Subcutaneous abdominal adipose tissue (tissue), 5 donors: Measurements from ENCODE around the gene ACTL7B.
A peak's percentile ranks its signal among the peaks of the same experiment; 100 is the strongest.
"Not testable (repeated sequence)": the region's sequence is repeated elsewhere in the genome, so short reads cannot be mapped to it uniquely, and the experiment has no call there.

Source experiments
- H3K27ac ChIP-seq: one replicate; pipeline ENCODE4 v1.7.0; 2013; ENCODE audit warnings: low read depth, mild to moderate bottlenecking, inconsistent platforms, low read length, moderate library complexity
- H3K27me3 ChIP-seq, 5 donors: one replicate each; pipeline ENCODE4 v1.7.0; 2013; ENCODE audit warnings: low read length in 5 of 5, inconsistent platforms in 1 of 5; ENCODE audit not compliant: control insufficient read depth in 5 of 5, insufficient read depth in 4 of 5
- H3K36me3 ChIP-seq, 5 donors: one replicate each; pipeline ENCODE4 v1.7.0; 2013; ENCODE audit warnings: low read length in 5 of 5; ENCODE audit not compliant: control insufficient read depth in 5 of 5, insufficient read depth in 5 of 5
- H3K4me1 ChIP-seq, 5 donors: one replicate each; pipeline ENCODE4 v1.7.0; 2013; ENCODE audit warnings: low read length in 5 of 5, mild to moderate bottlenecking in 3 of 5, moderate library complexity in 1 of 5; ENCODE audit not compliant: control insufficient read depth in 5 of 5, insufficient read depth in 5 of 5
- H3K4me3 ChIP-seq, 5 donors: one replicate each; pipeline ENCODE4 v1.7.0; 2013; ENCODE audit warnings: low read length in 5 of 5, low read depth in 1 of 5
- H3K9ac ChIP-seq, 5 donors: one replicate each; pipeline ENCODE4 v1.7.0; 2013; ENCODE audit warnings: low read length in 5 of 5, mild to moderate bottlenecking in 4 of 5, moderate library complexity in 3 of 5
- H3K9me3 ChIP-seq, 5 donors: one replicate each; pipeline ENCODE4 v1.7.0; 2013; ENCODE audit warnings: low read length in 5 of 5; ENCODE audit not compliant: control insufficient read depth in 5 of 5
- donor health status: healthy.
- donor health status: healthy.
- donor health status: healthy.
- donor health status: healthy.
- donor health status: healthy.

ACTL7B gene

GRCh38 chr9:108845947-108846346 is 9.8 kb downstream of the ACTL7B start:
- no peaks in the 10 kb centered on the region for H3K36me3 ChIP-seq
- no peak overlapping the region for H3K4me3 ChIP-seq
- H3K9me3 ChIP-seq: no peaks in the 10 kb centered on the region
- no peaks in the 10 kb centered on the region for H3K27me3 ChIP-seq
- H3K9ac ChIP-seq: no peak overlapping the region
- no peak overlapping the region for H3K27ac ChIP-seq
- H3K4me1 ChIP-seq: peaks cover 0 to 30% (median 14%) of the 10 kb centered on the region in 5 donors

- Histone ChIP-seq H3K4me3 (no peak overlapping the region), H3K27me3 (no peaks in the 10 kb centered on the region), H3K9me3 (no peaks in the 10 kb centered on the region), H3K27ac (no peak overlapping the region), H3K36me3 (no peaks in the 10 kb centered on the region), H3K4me1 (peaks cover 0 to 30% (median 14%) of the 10 kb centered on the region in 5 donors), H3K9ac (no peak overlapping the region)
Measured at GRCh38 chr9:108845507-108845906, 10.3 kb downstream of the ACTL7B start.

DNA sequence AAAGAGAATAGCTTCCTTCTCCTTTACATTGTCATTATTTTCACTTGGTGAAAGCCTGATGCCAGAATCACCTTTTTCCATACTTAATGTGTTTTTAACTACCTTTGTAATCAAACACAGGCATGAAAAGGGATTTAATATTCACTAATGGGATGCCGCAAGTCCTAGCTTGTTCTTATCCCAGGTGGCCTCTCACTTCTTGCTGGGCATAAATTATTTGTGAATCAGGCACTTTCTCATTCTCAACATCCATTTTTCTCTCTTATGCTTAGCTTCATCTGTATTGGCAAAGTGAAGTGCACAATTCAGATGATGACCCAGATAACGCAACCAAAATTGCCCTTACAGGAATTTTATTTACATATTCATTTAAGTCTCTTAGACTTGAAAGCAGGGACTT is 10.9 kb downstream of the ACTL7B start:
- H3K27me3 ChIP-seq: no peaks in the 10 kb centered on the region
- H3K4me1 ChIP-seq: peaks cover 0 to 29% (median 14%) of the 10 kb centered on the region in 5 donors
- H3K27ac ChIP-seq: no peak overlapping the region
- H3K9me3 ChIP-seq: no peaks in the 10 kb centered on the region
- no peak overlapping the region for H3K4me3 ChIP-seq
- no peaks in the 10 kb centered on the region for H3K36me3 ChIP-seq
- H3K9ac ChIP-seq: no peak overlapping the region

GRCh38 chr9:108844391-108844790 is 11.4 kb downstream of the ACTL7B start:
- Histone ChIP-seq H3K9me3 (no peaks in the 10 kb centered on the region), H3K27ac (no peak overlapping the region), H3K4me1 (peaks cover 0 to 24% (median 12%) of the 10 kb centered on the region in 5 donors), H3K27me3 (no peaks in the 10 kb centered on the region), H3K9ac (no peak overlapping the region), H3K36me3 (no peaks in the 10 kb centered on the region), H3K4me3 (no peak overlapping the region)

- no peak overlapping the region for H3K9ac ChIP-seq
- H3K27ac ChIP-seq: no peak overlapping the region
- H3K4me3 ChIP-seq: peak overlapping the region in 3 of 5 donors; percentile 1 to 43 (median 37)
- no peaks in the 10 kb centered on the region for H3K36me3 ChIP-seq
- H3K27me3 ChIP-seq: no peaks in the 10 kb centered on the region
- peaks cover 0 to 18% (median 12%) of the 10 kb centered on the region in 5 donors for H3K4me1 ChIP-seq
- H3K9me3 ChIP-seq: no peaks in the 10 kb centered on the region
Measured at GRCh38 chr9:108842610-108843295, 13.0 kb downstream of the ACTL7B start.

DNA sequence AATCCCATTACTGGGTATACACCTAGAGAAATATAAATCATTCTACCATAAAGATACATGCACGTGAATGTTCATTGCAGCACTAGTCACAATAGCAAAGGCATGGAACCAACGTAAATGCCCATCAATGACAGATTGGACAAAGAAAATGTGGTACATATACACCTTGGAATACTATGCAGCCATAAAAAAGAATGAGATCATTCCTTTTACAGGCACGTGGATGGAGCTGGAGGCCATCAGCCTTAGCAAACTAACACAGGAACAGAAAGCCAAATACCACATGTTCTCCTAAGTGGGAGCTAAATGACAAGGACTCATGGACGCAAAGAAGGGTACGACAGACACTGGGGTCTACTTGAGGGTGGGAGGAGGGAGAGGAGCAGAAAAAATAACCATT is 16.2 kb downstream of the ACTL7B start:
- H3K9me3 ChIP-seq, H3K4me3 ChIP-seq, H3K36me3 ChIP-seq, H3K27me3 ChIP-seq, H3K9ac ChIP-seq, H3K27ac ChIP-seq: not testable (repeated sequence)
- peaks cover 0 to 14% (median 7%) of the 10 kb centered on the region in 5 donors for H3K4me1 ChIP-seq

- Histone ChIP-seq H3K9ac (no peak overlapping the region), H3K9me3 (no peaks in the 10 kb centered on the region), H3K4me1 (peaks cover 0 to 12% (median 0%) of the 10 kb centered on the region in 5 donors), H3K4me3 (no peak overlapping the region), H3K27me3 (no peaks in the 10 kb centered on the region), H3K36me3 (no peaks in the 10 kb centered on the region), H3K27ac (no peak overlapping the region)
Measured at GRCh38 chr9:108838017-108838416, 17.8 kb downstream of the ACTL7B start.

DNA sequence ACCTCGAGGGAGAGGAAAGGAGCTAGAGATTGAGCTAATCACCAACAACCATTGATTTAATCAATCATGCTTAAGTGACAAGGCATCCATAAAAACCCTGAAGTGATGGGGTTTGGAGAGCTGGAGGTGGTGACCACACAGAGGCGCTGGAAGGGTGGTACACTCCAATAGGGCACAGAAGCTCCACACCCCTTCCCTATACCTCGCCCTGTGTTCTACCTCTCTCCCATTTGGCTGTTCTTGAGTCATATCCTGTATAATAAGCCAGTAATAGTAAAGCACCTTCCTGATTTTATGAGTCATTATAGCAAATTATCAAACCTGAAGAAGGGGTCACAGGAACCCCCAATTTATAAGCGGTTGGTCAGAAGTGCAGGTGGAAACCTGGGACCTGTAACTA is 18.3 kb downstream of the ACTL7B start:
- Histone ChIP-seq H3K36me3 (no peaks in the 10 kb centered on the region), H3K4me3 (no peak overlapping the region), H3K27me3 (no peaks in the 10 kb centered on the region), H3K27ac (no peak overlapping the region), H3K9ac (no peak overlapping the region), H3K4me1 (peaks cover 0 to 9% (median 0%) of the 10 kb centered on the region in 5 donors), H3K9me3 (no peaks in the 10 kb centered on the region)

- H3K36me3 ChIP-seq: no peaks in the 10 kb centered on the region
- H3K4me1 ChIP-seq: peaks cover 0 to 9% (median 0%) of the 10 kb centered on the region in 5 donors
- H3K9ac ChIP-seq: no peak overlapping the region
- no peak overlapping the region for H3K27ac ChIP-seq
- no peaks in the 10 kb centered on the region for H3K9me3 ChIP-seq
- no peaks in the 10 kb centered on the region for H3K27me3 ChIP-seq
- no peak overlapping the region for H3K4me3 ChIP-seq
Measured at GRCh38 chr9:108836781-108837180, 19.0 kb downstream of the ACTL7B start.

DNA sequence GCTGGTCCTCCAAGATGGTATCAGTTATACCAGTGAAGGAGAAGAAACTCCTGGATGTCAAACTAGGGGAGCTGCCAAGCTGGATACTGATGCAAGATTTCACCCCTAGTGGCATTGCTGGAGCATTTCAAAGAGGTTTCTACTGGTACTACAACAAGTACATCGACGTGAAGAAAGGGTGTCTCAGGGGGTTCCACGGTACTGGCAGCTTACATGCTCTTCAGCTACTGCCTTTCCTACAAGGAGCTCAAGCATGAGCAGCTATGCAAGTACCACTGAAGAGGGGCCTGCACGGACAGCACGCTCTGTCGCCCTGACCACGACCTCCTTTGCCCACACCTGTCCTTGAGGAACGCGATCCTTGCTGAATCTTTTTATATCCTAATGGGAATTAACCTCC is 19.5 kb downstream of the ACTL7B start:
- H3K27me3 ChIP-seq: no peaks in the 10 kb centered on the region
- H3K9me3 ChIP-seq: no peaks in the 10 kb centered on the region
- no peak overlapping the region for H3K4me3 ChIP-seq
- H3K36me3 ChIP-seq: no peaks in the 10 kb centered on the region
- H3K4me1 ChIP-seq: peaks cover 0 to 9% (median 0%) of the 10 kb centered on the region in 5 donors
- H3K9ac ChIP-seq: no peak overlapping the region
- H3K27ac ChIP-seq: no peak overlapping the region
